ENCODE measurements around the gene KEL.

- TF ChIP-seq CTCF (IDR thresholded peaks at IDR 0.05) (no peak), POLR2AphosphoS5 (IDR thresholded peaks at IDR 0.05) (no peak), EP300 (IDR thresholded peaks at IDR 0.05) (no peak), POLR2A (IDR thresholded peaks at IDR 0.05; ENCODE audit: low read depth) (no peak)
These were observed 21.7 kb upstream of the KEL start for GRCh38 chr7:142983825-142984224.
